A549 (cell line): ENCODE results near the gene DDX4. TPM values are rescaled to one million over a fixed set of nuclear protein-coding genes. Genes with fewer than 3 reads are reported as not detected.

Experiments
- ATAC-seq, 2 experiments: fragments of 200-7000 bp in 1 of 2; fragments of >200 bp in 1 of 2; cut with Nextera tagmentation in 1 of 2; cut with Tn5 transposase in 1 of 2; 3 replicates each; pipeline versions ENCODE4 v1.8.0 to v1.9.1; 2018 to 2020; ENCODE audit warnings: mild to moderate bottlenecking in 1 of 2, moderate library complexity in 1 of 2
- CTCF ChIA-PET: fragments of 300-600 bp; sonication (Branson Sonifier 250); formaldehyde crosslinking; extraction: SDS; loops from one replicate; lab custom pipeline; 2021; ENCODE audit warnings: antibody characterized with exemption, inconsistent platforms; lab: Yijun Ruan, JAX
- POLR2A ChIA-PET: fragments of 350-600 bp; formaldehyde crosslinking; extraction: SDS; loops from one replicate; lab custom pipeline; 2021; ENCODE audit warnings: antibody characterized with exemption, inconsistent platforms; lab: Yijun Ruan, JAX
- DNase-seq, 2 experiments: peaks; one replicate each; pipeline versions ENCODE4 v3.0.0 to v3.0.0-alpha.2; 2011 to 2016; ENCODE audit warnings: low read depth in 1 of 2, low spot score in 1 of 2
- FAIRE-seq: peaks from 2 replicates; lab custom pipeline; 2011; peaks lifted over from hg19 to GRCh38; lab: Jason Lieb, UNC
- H3K27ac ChIP-seq, 2 experiments: fragments of >200 bp; sonication (Bioruptor Twin); formaldehyde crosslinking; 3 replicates each; pipeline ENCODE4 v1.5.1; 2016 to 2017
- H3K4me1 ChIP-seq: fragments of >200 bp; sonication (Bioruptor Twin); formaldehyde crosslinking; 3 replicates; pipeline ENCODE4 v1.6.1; 2016
- H3K4me2 ChIP-seq: fragments of >200 bp; sonication (Bioruptor Twin); formaldehyde crosslinking; 3 replicates; pipeline ENCODE4 v1.6.1; 2016
- H3K4me3 ChIP-seq: fragments of >200 bp; sonication (Bioruptor Twin); formaldehyde crosslinking; 3 replicates; pipeline ENCODE4 v1.5.1; 2016
- H3K9me3 ChIP-seq: fragments of >200 bp; sonication (Bioruptor Twin); formaldehyde crosslinking; 3 replicates; pipeline ENCODE4 v1.6.1; 2016
- CBX2 ChIP-seq: fragments of 200-600 bp; sonication (generic); IDR thresholded peaks from 2 replicates; pipeline ENCODE4 v1.6.1; 2016; ENCODE audit warnings: low read depth, mild to moderate bottlenecking, borderline replicate concordance
- CEBPB ChIP-seq, 2 experiments: fragments of >200 bp in 1 of 2; sonication (Bioruptor Twin) in 1 of 2; formaldehyde crosslinking in 1 of 2; IDR thresholded peaks; 2 replicates each; pipeline ENCODE4 v1.6.1; 2012 to 2016
- CHD4 ChIP-seq: fragments of 200-600 bp; sonication (generic); IDR thresholded peaks from 2 replicates; pipeline ENCODE4 v1.6.1; 2016; ENCODE audit warnings: antibody characterized with exemption, mild to moderate bottlenecking, borderline replicate concordance
- CTCF ChIP-seq: fragments of >200 bp; sonication (Bioruptor Twin); formaldehyde crosslinking; IDR thresholded peaks from 3 replicates; pipeline ENCODE4 v1.5.1; 2016
- EHF ChIP-seq: fragments of 250-450 bp; sonication (Bioruptor Pico); IDR thresholded peaks from 2 replicates; pipeline ENCODE4 v1.5.0; 2020; ENCODE audit warnings: mild to moderate bottlenecking
- EP300 ChIP-seq, 2 experiments: fragments of >200 bp; sonication (Bioruptor Twin); formaldehyde crosslinking; IDR thresholded peaks; 2 replicates in 1 of 2; 3 replicates in 1 of 2; pipeline ENCODE4 v1.6.1; 2016 to 2017
- GATA3 ChIP-seq: IDR thresholded peaks from 2 replicates; pipeline ENCODE4 v1.6.1; 2012; ENCODE audit warnings: borderline replicate concordance
- HOXA7 ChIP-seq: fragments of 250-450 bp; sonication (Bioruptor Pico); IDR thresholded peaks from 2 replicates; pipeline ENCODE4 v1.5.0; 2020; ENCODE audit warnings: mild to moderate bottlenecking, moderate library complexity
- HOXB5 ChIP-seq: fragments of 250-450 bp; sonication (Bioruptor Pico); IDR thresholded peaks from 2 replicates; pipeline ENCODE4 v1.5.0; 2020; ENCODE audit warnings: mild to moderate bottlenecking, moderate library complexity
- KDM5A ChIP-seq: fragments of 200-600 bp; sonication (generic); IDR thresholded peaks from 2 replicates; pipeline ENCODE4 v1.6.1; 2016; ENCODE audit warnings: antibody characterized with exemption, mild to moderate bottlenecking
- MAX ChIP-seq: IDR thresholded peaks from 2 replicates; pipeline ENCODE4 v1.6.1; 2012
- MAZ ChIP-seq: fragments of 150-350 bp; IDR thresholded peaks from 2 replicates; pipeline ENCODE4 v1.6.1; 2014; ENCODE audit warnings: antibody characterized with exemption, low read depth, low read length, borderline replicate concordance
- NPAS2 ChIP-seq: fragments of 250-450 bp; sonication (Bioruptor Pico); IDR thresholded peaks from 2 replicates; pipeline ENCODE4 v1.8.0; 2022; ENCODE audit warnings: mild to moderate bottlenecking, moderate library complexity, borderline replicate concordance
- PHF8 ChIP-seq: fragments of 200-600 bp; sonication (generic); IDR thresholded peaks from 2 replicates; pipeline ENCODE4 v1.6.1; 2016; ENCODE audit warnings: low read depth, mild to moderate bottlenecking, antibody characterized with exemption, moderate library complexity, borderline replicate concordance
- RARB ChIP-seq: fragments of 250-450 bp; sonication (Bioruptor Pico); IDR thresholded peaks from 2 replicates; pipeline ENCODE4 v1.8.0; 2021; ENCODE audit warnings: mild to moderate bottlenecking, moderate library complexity
- RFX5 ChIP-seq: fragments of 450-650 bp; IDR thresholded peaks from 2 replicates; pipeline ENCODE4 v1.7.1; 2014; ENCODE audit warnings: antibody characterized with exemption, mild to moderate bottlenecking, moderate library complexity
- RNF2 ChIP-seq: fragments of 200-600 bp; sonication (generic); IDR thresholded peaks from 2 replicates; pipeline ENCODE4 v1.6.1; 2016; ENCODE audit warnings: low read depth, mild to moderate bottlenecking, antibody characterized with exemption, moderate library complexity, borderline replicate concordance
- USF2 ChIP-seq: fragments of 450-650 bp; IDR thresholded peaks from 2 replicates; pipeline ENCODE4 v1.6.1; 2014; ENCODE audit warnings: antibody characterized with exemption
- ZC3H11A ChIP-seq: fragments of 450-650 bp; IDR thresholded peaks from 2 replicates; pipeline ENCODE4 v1.6.1; 2014; ENCODE audit warnings: antibody characterized with exemption, mild to moderate bottlenecking
- ZFP36 ChIP-seq: fragments of 450-650 bp; IDR thresholded peaks from 2 replicates; pipeline ENCODE4 v1.6.1; 2014; ENCODE audit warnings: borderline replicate concordance; ENCODE audit not compliant: partially characterized antibody
- ZNF302 ChIP-seq: fragments of 250-450 bp; sonication (Bioruptor Pico); IDR thresholded peaks from 2 replicates; pipeline ENCODE4 v1.9.0; 2021; ENCODE audit warnings: inconsistent platforms, mild to moderate bottlenecking, moderate library complexity
- WGBS: methylation state at CpG from one replicate; pipeline ENCODE4 v1.1.6; 2017; ENCODE audit errors: missing lambda C conversion rate; 5-methylcytosine and 5-hydroxymethylcytosine counted together
- polyA plus RNA-seq, 4 experiments: library from polyadenylated mRNA; depleted of rRNA in 3 of 4; stranded (reverse); fragments of >200 nt; fragmentation: RNase III in 1 of 4; extraction: RNeasy Plus Mini Kit Qiagen cat#74134 plus additional on column Dnase treatment in 1 of 4; gene quantifications; 2 replicates in 3 of 4; 3 replicates in 1 of 4; pipeline ENCODE4 v1.2.3, GENCODE V29; 2011 to 2017
- TF ChIP-seq, protein P1 (sequence below): IDR thresholded peaks from 2 replicates; pipeline ENCODE4 v1.6.1; 2012; ENCODE audit warnings: low read depth, borderline replicate concordance
- TF ChIP-seq, protein P2 (sequence below): fragments of >200 bp; sonication (Bioruptor Twin); formaldehyde crosslinking; IDR thresholded peaks from 3 replicates; pipeline ENCODE4 v1.6.1; 2016

DDX4 gene
- polyA plus RNA-seq, 2 of the 4 experiments (the other 2 are of a cell fraction) = 0.09 TPM; not detected in 1

- POLR2A ChIA-PET = no interaction called here
- no peak overlapping the region for H3K4me3 ChIP-seq
- CTCF ChIA-PET = no interaction called here
- no peaks in the 10 kb centered on the region for H3K4me1 ChIP-seq
- WGBS = 83% methylated on average over 1 of the region's 1 CpG
- no peak for DNase-seq
- H3K27ac ChIP-seq = no peak overlapping the region
- no peak overlapping the region for H3K4me2 ChIP-seq
- ATAC-seq = no peak
- peak; percentile 39 for FAIRE-seq
- no peak for TF ChIP-seq PHF8
- TF ChIP-seq MAZ = no peak
- no peak for TF ChIP-seq MAX
- no peak for TF ChIP-seq ZNF302
- no peak for TF ChIP-seq CBX2
- TF ChIP-seq EHF = no peak
- TF ChIP-seq CEBPB (IDR thresholded peaks at IDR 0.05) = no peak
- TF ChIP-seq KDM5A = no peak
- TF ChIP-seq CHD4 = no peak
- TF ChIP-seq, protein P1, sequence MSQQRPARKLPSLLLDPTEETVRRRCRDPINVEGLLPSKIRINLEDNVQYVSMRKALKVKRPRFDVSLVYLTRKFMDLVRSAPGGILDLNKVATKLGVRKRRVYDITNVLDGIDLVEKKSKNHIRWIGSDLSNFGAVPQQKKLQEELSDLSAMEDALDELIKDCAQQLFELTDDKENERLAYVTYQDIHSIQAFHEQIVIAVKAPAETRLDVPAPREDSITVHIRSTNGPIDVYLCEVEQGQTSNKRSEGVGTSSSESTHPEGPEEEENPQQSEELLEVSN = no peak
- TF ChIP-seq RFX5 = no peak
- no peak for TF ChIP-seq GATA3
- TF ChIP-seq ZFP36 = no peak
- TF ChIP-seq, protein P2, sequence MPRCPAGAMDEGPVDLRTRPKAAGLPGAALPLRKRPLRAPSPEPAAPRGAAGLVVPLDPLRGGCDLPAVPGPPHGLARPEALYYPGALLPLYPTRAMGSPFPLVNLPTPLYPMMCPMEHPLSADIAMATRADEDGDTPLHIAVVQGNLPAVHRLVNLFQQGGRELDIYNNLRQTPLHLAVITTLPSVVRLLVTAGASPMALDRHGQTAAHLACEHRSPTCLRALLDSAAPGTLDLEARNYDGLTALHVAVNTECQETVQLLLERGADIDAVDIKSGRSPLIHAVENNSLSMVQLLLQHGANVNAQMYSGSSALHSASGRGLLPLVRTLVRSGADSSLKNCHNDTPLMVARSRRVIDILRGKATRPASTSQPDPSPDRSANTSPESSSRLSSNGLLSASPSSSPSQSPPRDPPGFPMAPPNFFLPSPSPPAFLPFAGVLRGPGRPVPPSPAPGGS = no peak
- TF ChIP-seq HOXA7 (CRISPR knock-in tag) = no peak
- no peaks in the 10 kb centered on the region for H3K9me3 ChIP-seq
Measured at GRCh38 chr5:55734658-55735057, 3.2 kb upstream of the DDX4 start.

GRCh38 chr5:55742778-55743177, 4.9 kb downstream of the DDX4 start:
- CTCF ChIA-PET = interaction anchor here (1.3 to 1.7 kb wide), 2 partner anchors 9 to 32 kb away, joined by 3 to 5 read pairs; no protein-coding TSS in a partner anchor
- WGBS = 83% methylated on average over 3 of the region's 3 CpGs

More at GRCh38 chr5:55742778-55743177, 4.9 kb downstream of the DDX4 start:
- Histone ChIP-seq H3K4me1 (peaks cover 10% of the 10 kb centered on the region), H3K4me3 (no peak overlapping the region), H3K9me3 (no peaks in the 10 kb centered on the region), H3K27ac (no peak overlapping the region)
- POLR2A ChIA-PET = no interaction called here
- FAIRE-seq (no peak), DNase-seq (peak in 1 of 2 experiments; percentile 26)
- no peak for TF ChIP-seq RARB (CRISPR knock-in tag)
- TF ChIP-seq CBX2 = no peak
- no peak for TF ChIP-seq RFX5
- TF ChIP-seq CTCF = no peak
- TF ChIP-seq EP300 (IDR thresholded peaks at IDR 0.05) = no peak
- TF ChIP-seq, protein P1 = no peak
- TF ChIP-seq GATA3 = no peak
- no peak for TF ChIP-seq MAX
- TF ChIP-seq CEBPB (IDR thresholded peaks at IDR 0.05) = no peak
- no peak for TF ChIP-seq NPAS2 (CRISPR knock-in tag)
- no peak for TF ChIP-seq HOXB5
- no peak for TF ChIP-seq ZC3H11A
- no peak for TF ChIP-seq USF2
- no peak for TF ChIP-seq RNF2
- TF ChIP-seq, all 56 proteins: peak for 0
- H3K4me2 ChIP-seq = peak overlapping the region; percentile 33; the same call in 2 of the 3 replicates
- peak; percentile 43 to 59; a peak in 2 of 6 replicates for ATAC-seq
